Ovary (tissue), 9 donors: ENCODE results near the gene CRB2. TPM values are rescaled to one million over a fixed set of nuclear protein-coding genes. Genes with fewer than 3 reads are reported as not detected.

Source experiments
- DNase-seq, 5 donors: peaks; one replicate each; pipeline ENCODE4 v3.0.0-alpha.2; 2019 to 2020
- H3K27ac ChIP-seq, 2 donors: fragments of 200-600 bp; one replicate each; pipeline versions ENCODE4 v1.5.1 to v1.8.0; 2019 to 2022
- H3K27me3 ChIP-seq: fragments of 200-600 bp; one replicate; pipeline ENCODE4 v1.8.0; 2022
- H3K36me3 ChIP-seq: fragments of 200-600 bp; sonication (generic); one replicate; pipeline ENCODE4 v1.5.1; 2019
- H3K4me1 ChIP-seq: one replicate; pipeline ENCODE4 v1.8.1; 2013; ENCODE audit warnings: mild to moderate bottlenecking, moderate library complexity; ENCODE audit not compliant: insufficient read depth
- H3K4me3 ChIP-seq: fragments of 200-600 bp; sonication (generic); one replicate; pipeline ENCODE4 v1.5.1; 2017
- H3K9me3 ChIP-seq, 2 donors: fragments of 200-600 bp in 1 of 2; sonication (generic) in 1 of 2; one replicate each; pipeline versions ENCODE4 v1.5.1 to v1.8.1; 2013 to 2019; ENCODE audit warnings: mild to moderate bottlenecking in 1 of 2, moderate library complexity in 1 of 2
- EP300 ChIP-seq: sonication (generic); formaldehyde crosslinking; IDR thresholded peaks from one replicate; pipeline ENCODE4 v1.6.1; 2017; ENCODE audit warnings: antibody characterized with exemption
- POLR2A ChIP-seq: fragments of 450-650 bp; IDR thresholded peaks from one replicate; pipeline ENCODE4 v1.6.1; 2017; ENCODE audit warnings: antibody characterized with exemption, mild to moderate bottlenecking, moderate library complexity
- WGBS, 3 donors: extraction: QIAGEN DNeasy Blood & Tissue Kit in 1 of 3; methylation state at CpG; one replicate each; pipeline versions ENCODE4 v1.1.5 to v1.1.7; 2013 to 2017; 5-methylcytosine and 5-hydroxymethylcytosine counted together
- intact Hi-C, 4 donors: fragments of 100-400 bp; cut with DNase I; formaldehyde crosslinking; loops; one replicate each; pipeline versions ENCODE4 v1.11.0 to v1.15.1; 2022 to 2023
- polyA plus RNA-seq, 2 donors: library from polyadenylated mRNA; stranded (reverse); fragments of 200-250 nt in 1 of 2; fragments of 350-450 nt in 1 of 2; fragmentation: Illumina TruSeq in 1 of 2; extraction: RNeasy Lipid Tissue Mini Kit (QIAGEN cat#74804) in 1 of 2; gene quantifications; one replicate each; pipeline ENCODE4 v1.2.3, GENCODE V29; 2013 to 2014
- total RNA-seq, 7 donors: library from RNA; depleted of rRNA in 2 of 7; stranded (reverse); fragments of >200 nt in 2 of 7; fragmentation: NEBNext Ultra II Directional in 3 of 7; extraction: Animal tissue kit (Norgen Biotek cat#: 25700) in 3 of 7; gene quantifications; one replicate each; pipeline versions ENCODE4 v1.1.0 to v1.2.4, GENCODE V29; 2016 to 2023
- TF ChIP-seq, protein P1 (sequence below), 3 donors: fragments of 450-650 bp in 2 of 3; fragments of 200-600 bp in 1 of 3; IDR thresholded peaks; one replicate each; pipeline versions ENCODE4 v1.5.1 to v1.8.0; 2016 to 2022; ENCODE audit warnings: antibody characterized with exemption in 3 of 3, mild to moderate bottlenecking in 1 of 3
- donor health status: DM: no; HTN: no; CAD: no; lungs with moderate emphysema.
- donor health status: DM: no; HTN: no; CAD: no.
- donor health status: Bipolar disorder and iron deficiency.
- donor health status: DM: yes; HTN: yes; CAD: no.
- donor health status: DM: no; HTN: no; CAD: no.
- donor health status: DM: yes; HTN: yes; CAD: no.

CRB2 gene
- total and polyA plus RNA-seq, 9 donors, result 0.13 to 20.4 (median 0.48) TPM

DNA sequence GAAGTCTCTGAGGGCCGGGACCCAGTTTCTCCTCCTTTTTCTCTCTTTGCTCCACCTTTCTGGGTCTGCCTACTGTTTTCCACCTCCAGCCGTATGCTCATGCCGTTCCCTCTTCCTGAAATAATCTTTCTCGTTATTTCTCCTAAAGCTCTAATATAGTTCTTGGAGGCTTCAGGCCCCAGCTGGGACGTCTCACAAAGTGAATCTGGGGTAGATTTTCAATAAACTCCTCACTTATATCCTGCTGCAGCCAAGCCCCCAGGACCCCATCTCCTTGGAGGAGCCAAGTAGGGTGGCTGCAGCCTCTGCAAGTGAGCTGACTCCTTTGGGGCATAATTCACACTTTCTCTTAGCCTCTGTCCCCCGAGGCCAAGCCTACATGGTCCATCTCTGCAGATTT is 14.2 kb upstream of the CRB2 start:
- Histone ChIP-seq H3K9me3 (no peaks in the 10 kb centered on the region), H3K4me3 (no peak overlapping the region), H3K36me3 (no peaks in the 10 kb centered on the region), H3K27ac (no peak overlapping the region), H3K4me1 (peaks cover 2% of the 10 kb centered on the region), H3K27me3 (no peaks in the 10 kb centered on the region)
- WGBS, 3 donors, result 46 to 65% (median 63%) methylated on average over 6 of the region's 6 CpGs
- no peak for DNase-seq
- intact Hi-C loops, result loop anchor here in 1 of 4 donors (10.0 kb wide), 1 partner anchor 877 kb away; no protein-coding TSS in a partner anchor
- no peak for TF ChIP-seq POLR2A
- TF ChIP-seq, protein P1, sequence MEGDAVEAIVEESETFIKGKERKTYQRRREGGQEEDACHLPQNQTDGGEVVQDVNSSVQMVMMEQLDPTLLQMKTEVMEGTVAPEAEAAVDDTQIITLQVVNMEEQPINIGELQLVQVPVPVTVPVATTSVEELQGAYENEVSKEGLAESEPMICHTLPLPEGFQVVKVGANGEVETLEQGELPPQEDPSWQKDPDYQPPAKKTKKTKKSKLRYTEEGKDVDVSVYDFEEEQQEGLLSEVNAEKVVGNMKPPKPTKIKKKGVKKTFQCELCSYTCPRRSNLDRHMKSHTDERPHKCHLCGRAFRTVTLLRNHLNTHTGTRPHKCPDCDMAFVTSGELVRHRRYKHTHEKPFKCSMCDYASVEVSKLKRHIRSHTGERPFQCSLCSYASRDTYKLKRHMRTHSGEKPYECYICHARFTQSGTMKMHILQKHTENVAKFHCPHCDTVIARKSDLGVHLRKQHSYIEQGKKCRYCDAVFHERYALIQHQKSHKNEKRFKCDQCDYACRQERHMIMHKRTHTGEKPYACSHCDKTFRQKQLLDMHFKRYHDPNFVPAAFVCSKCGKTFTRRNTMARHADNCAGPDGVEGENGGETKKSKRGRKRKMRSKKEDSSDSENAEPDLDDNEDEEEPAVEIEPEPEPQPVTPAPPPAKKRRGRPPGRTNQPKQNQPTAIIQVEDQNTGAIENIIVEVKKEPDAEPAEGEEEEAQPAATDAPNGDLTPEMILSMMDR (IDR thresholded peaks at IDR 0.05), result no peak
- no peak for TF ChIP-seq EP300

DNA sequence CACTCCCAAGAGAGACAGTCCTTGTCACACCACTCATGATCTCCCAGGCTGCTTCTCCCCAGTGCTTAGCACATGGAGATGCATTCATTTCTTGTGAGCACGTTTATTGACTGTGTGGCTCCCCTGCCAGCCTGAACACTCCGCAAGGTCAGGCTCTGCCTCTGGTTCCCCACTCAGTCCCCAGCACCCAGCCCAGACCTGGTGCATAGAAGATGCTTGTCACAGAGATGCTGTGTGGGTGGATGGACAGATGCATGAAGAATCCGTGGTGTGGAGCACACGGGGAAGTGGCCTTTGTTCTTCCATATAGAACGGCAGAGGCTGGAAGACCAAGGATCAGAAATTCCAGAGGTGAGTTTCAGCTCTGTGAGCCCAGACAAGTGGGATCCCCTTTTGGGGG is 13.8 kb upstream of the CRB2 start:
- TF ChIP-seq, protein P1 (IDR thresholded peaks at IDR 0.05), result no peak
- Histone ChIP-seq H3K4me1 (peaks cover 2% of the 10 kb centered on the region), H3K4me3 (no peak overlapping the region), H3K9me3 (no peaks in the 10 kb centered on the region), H3K27me3 (no peaks in the 10 kb centered on the region), H3K27ac (no peak overlapping the region), H3K36me3 (no peaks in the 10 kb centered on the region)
- 76 to 94% (median 84%) methylated on average over 5 of the region's 5 CpGs for WGBS, 3 donors
- no peak for DNase-seq
- intact Hi-C loops, result loop anchor here in 1 of 4 donors (10.0 kb wide), 1 partner anchor 877 kb away; no protein-coding TSS in a partner anchor

DNA sequence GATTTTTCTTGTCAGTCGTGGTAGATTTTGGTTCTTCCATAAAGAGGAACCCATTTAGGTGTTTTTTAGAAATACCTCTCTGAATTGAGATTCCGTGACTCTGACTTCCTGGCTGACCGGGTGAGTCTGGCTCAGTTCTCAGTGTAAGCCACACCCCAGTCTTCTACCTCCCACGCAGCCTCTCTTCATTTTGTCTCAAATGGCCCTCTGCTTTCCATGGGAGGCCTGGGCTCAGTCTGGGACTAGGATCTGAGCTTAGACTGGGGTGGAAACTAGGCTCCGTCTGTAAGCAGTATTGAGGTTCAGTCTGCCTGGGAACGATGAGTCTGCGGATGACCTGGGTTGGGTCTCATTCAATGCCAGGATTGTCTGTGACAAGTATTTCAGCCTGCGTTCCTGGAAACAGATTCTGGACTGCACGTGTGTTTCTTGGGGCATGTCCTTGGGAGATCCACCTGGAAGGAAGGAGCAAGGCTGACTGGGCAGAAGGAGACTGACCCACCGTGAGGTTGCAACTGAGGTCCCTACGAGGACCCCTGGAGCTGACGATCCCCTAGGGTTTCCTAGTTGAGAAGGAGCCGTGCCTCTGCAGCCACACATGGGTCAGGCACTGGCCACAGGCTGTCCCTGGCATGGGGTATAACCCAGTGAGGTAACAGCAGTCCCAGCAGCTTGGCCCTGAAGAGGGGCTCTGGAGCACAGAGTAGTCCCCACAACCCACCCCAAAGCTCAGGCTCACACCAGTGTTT is 12.4 kb upstream of the CRB2 start:
- peaks cover 2% of the 10 kb centered on the region for H3K4me1 ChIP-seq
- no peaks in the 10 kb centered on the region for H3K36me3 ChIP-seq
- DNase-seq, result no peak
- no peak overlapping the region for H3K4me3 ChIP-seq
- WGBS, 3 donors, result 51 to 53% (median 53%) methylated on average over 13 of the region's 13 CpGs
- TF ChIP-seq, protein P1 (IDR thresholded peaks at IDR 0.05), result no peak
- TF ChIP-seq EP300 (no peak), POLR2A (no peak)
- no peaks in the 10 kb centered on the region for H3K9me3 ChIP-seq
- H3K27ac ChIP-seq, result no peak overlapping the region
- intact Hi-C loops, result loop anchor here in 1 of 4 donors (10.0 kb wide), 1 partner anchor 879 kb away; no protein-coding TSS in a partner anchor
- no peaks in the 10 kb centered on the region for H3K27me3 ChIP-seq

DNA sequence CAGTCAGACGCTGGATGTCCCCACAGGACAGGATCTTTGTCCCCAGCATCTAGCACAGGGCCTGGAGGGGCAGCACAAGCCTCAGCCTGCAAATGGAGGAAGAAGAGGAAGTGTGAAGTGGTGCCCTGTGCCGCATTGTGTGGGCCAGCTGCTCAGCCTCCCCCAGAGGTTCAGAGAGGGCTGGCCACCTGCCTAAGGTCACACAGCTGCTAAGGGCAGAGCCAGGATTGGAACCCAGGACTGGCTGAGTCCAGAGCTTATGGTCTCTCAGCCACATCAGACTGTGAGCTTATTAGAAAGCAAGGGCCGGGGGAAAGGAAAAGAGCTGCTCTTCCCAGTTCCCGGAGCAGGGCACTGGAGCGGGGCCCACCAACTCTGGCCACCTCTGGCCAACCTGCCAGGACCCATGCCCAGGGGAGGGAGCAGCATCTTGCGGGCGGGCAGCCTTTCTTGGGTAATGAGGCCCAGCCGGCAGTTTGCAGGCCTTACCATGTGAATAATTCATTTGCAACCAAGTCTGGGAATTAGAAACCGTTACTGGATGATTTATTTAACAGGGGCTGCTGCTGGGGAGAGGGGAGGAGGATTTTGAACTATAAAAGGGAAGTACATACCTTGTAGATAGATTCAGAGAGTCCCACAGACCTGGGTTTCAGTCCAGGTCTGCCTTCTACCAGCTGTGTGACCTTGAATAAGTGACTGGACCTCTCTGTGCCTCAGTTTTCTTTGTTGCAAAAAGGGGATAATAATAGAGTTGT is 11.6 kb upstream of the CRB2 start:
- H3K9me3 ChIP-seq, result no peaks in the 10 kb centered on the region
- H3K27ac ChIP-seq, result no peak overlapping the region
- no peaks in the 10 kb centered on the region for H3K27me3 ChIP-seq
- intact Hi-C loops, result loop anchor here in 1 of 4 donors (10.0 kb wide), 1 partner anchor 880 kb away; no protein-coding TSS in a partner anchor
- peaks cover 2% of the 10 kb centered on the region for H3K4me1 ChIP-seq
- TF ChIP-seq POLR2A (no peak), EP300 (no peak)
- TF ChIP-seq, protein P1 (IDR thresholded peaks at IDR 0.05), result no peak
- DNase-seq, result no peak
- H3K36me3 ChIP-seq, result no peaks in the 10 kb centered on the region
- WGBS, 3 donors, result 92 to 94% (median 93%) methylated on average over 9 of the region's 9 CpGs
- H3K4me3 ChIP-seq, result no peak overlapping the region
